A204.1 (cell line): Measurements from ENCODE around the gene ALDH18A1.
"Not testable (repeated sequence)": the region's sequence is repeated elsewhere in the genome, so short reads cannot be mapped to it uniquely, and the experiment has no call there.

Experiments used
- FAIRE-seq: peaks from 2 replicates; lab custom pipeline; 2012; peaks lifted over from hg19 to GRCh38; lab: Jason Lieb, UNC

The ALDH18A1 gene

DNA sequence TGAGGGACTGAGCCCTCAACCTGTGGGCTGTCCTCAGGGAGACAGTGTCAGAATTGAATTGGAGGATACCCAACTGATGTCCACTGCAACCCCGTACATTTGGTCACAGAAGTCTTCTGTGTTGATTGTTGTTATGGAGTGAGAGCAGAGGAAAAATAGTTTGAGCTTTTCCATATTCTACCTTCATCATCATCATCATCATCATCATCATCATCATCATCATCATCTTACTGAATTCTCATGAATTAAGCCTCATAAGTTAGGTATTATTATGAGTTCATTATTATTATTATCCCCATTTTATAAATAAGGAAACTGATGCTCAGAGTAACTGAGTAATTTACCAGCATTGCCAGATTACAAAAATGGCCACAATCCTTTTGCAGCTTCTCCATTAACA, 8.4 kb downstream of the ALDH18A1 start:
- FAIRE-seq = no peak

DNA sequence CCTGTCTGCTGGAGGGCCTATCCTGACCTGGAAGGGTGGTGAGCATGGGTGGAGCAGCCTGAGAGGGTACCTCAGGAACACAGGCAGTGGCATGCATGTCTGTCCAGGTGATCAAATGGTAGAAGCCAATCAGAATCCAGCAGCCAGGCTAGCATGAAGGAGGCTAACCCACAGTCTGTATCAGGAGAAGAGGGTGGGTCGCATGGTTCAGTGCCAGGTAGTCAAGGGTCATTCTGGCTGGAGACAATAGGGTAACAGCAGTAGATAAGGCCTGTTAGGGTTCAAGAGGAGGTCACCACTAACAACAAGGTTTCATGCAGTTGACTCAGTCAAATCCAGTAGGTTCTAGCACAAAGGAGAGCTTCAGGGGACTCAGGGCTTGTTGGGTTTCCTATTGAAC, 10.4 kb downstream of the ALDH18A1 start:
- FAIRE-seq = no peak

DNA sequence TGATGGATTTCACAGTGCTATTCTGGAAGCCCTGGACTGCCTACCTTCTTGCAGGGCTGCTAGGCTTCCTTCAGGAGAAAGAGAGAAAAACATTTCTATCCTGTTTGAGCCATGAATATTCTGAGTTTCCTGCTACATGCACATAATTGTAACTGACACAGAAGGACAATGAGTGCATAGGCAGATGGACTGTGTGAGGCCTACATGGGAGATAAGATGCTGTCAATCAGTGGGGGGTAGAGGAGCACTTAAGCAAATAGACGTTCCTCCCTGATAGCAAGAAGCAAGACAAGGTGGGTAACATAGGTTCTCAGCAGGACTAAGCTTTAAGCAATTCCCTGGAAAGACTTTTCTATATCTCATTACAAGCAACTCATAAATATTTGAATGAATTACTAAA, 11.6 kb downstream of the ALDH18A1 start:
- no peak for FAIRE-seq

DNA sequence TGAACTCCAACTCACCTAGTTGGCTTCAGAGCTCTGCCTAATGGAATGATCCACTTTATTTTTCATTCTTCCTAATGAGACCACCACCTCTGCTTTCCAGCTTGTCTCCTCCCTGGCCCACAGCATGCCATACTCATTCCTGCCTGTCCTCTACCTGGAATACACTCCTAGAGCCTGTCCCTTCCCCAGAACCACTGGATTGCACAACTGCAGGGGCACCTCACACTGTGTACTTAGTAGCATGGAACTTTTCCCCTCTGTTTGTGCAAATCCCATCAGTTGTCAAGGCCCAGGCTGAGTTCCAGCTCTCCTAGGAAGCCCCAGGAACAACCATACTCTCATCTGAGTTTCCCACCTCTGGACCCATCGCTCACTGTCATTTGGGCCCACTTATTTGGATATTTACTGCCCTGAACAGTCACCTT, 15.6 kb downstream of the ALDH18A1 start:
- FAIRE-seq = no peak

DNA sequence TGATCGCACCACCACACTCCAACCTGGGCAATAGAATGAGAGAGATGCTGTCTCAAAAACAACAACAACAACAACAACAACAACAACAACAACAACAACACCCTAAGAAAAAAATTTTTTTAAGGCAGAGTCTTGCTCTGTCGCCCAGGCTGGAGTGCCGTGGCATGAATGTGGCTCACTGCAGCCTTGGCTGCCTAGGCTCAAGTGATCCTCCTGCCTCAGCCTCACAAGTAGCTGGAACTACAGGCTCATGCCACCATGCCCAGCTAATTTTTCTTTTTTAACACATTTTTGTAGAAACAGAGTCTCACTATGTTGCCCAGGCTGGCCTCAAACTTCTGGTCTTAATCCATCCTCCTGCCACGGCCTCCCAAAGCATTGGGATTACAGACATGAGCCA, 18.6 kb downstream of the ALDH18A1 start:
- FAIRE-seq = no peak

DNA sequence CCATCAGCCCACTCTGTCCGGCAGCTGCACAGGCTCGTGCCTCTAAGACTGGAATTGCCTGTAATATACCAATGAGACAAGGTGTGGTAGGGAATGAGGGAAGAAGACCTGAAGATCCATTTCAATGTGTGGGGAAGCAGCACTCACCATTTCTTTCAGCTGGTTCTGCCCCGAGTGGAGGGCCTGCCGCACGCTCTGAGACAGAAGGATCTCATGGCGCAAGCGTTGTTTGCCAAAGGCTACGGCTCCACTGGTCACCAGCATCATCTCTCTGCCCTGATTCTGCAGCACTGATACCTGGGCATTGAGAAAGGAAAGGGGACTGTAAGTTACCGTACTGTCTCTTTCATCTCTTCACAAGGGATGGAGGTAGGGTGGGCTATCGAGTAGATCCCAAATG, 19.4 kb downstream of the ALDH18A1 start:
- FAIRE-seq = no peak

DNA sequence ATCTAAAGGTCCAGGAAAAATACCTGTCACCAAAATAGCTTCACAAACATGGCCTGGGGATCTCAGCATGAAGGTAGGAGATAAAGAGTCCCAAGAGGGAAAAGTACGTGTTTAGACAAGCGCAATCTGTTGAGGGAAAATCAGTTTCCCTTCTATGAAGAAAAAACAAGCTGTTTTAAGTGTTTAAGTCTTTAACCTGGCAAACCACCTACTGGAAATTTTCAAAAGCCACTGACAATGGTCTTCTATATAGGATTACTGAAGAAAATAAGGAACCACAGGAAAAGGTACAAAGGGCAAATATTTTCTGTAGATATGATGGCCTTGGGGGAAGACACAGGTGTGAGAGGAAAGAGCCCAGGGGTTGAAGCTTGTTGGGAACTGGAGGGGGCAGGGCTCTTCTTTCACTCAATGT, 21.2 kb downstream of the ALDH18A1 start:
- no peak for FAIRE-seq

DNA sequence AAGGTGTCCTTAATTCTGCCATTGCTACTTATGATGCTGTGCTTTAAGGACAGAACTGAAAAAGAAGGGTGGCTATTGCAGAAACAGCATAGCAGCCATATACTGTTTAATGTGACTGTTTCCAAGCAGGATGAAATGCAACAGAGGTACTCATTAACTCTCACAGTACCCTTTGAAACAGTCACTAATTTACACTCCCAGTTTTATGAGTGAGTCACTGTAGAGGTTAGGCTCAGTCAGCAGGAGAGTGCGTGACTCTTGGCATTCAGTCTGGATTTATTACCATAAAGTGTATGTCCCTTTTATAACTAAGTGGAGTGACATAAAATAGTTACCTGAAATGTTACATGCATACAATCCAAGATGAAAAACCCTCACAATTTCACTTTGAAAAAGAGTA, 27.7 kb downstream of the ALDH18A1 start:
- FAIRE-seq = no peak

DNA sequence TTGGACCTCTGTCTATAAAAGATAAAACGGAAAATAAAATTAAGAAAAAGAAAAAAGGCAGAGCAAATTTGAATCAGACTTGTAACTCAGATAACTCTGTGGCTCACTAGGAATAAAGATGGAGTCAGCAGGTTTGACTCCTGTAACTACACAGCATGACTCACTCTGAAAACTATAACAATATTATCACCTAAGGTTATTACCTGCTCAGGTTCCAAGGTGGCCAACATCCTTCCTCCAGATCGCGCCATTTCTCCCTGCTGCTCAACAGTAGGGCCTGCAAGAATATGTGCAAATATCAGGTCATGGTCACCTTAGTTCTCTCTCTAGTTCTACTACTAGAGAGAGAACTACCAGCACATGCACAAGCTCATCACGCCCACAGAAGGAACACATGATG, 30.0 kb downstream of the ALDH18A1 start:
- FAIRE-seq = no peak

DNA sequence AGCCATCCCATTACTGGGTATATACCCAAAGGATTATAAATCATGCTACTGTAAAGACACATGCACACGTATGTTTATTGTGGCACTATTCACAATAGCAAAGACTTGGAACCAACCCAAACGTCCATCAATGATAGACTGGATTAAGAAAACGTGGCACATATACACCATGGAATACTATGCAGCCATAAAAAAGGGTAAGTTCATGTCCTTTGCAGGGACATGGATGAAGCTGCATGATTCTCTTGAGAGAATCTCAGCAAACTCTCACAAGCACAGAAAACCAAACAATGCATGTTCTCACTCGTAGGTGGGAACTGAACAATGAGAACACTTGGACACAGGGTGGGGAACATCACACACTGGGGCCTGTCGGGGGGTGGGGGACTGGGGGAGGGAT, 36.1 kb downstream of the ALDH18A1 start:
- not testable (repeated sequence) for FAIRE-seq

DNA sequence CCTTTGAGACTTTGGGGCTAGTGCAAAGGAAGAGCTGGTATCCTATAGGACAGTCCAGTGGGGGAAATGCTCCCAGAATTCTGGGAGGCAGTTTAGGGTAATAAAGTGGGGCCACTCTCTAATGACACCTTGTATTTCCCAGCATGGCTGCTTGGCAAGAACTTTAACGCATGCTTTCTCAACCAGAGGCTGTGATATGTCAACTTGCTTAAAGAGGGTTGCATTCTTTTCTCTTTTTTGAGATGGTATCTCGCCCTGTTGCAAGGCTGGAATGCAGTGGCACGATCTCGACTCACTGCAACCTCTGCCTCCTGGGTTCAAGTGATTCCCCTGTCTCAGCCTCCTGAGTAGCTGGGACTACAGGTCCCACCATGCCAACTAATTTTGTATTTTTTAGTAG, 38.4 kb downstream of the ALDH18A1 start:
- FAIRE-seq = no peak

DNA sequence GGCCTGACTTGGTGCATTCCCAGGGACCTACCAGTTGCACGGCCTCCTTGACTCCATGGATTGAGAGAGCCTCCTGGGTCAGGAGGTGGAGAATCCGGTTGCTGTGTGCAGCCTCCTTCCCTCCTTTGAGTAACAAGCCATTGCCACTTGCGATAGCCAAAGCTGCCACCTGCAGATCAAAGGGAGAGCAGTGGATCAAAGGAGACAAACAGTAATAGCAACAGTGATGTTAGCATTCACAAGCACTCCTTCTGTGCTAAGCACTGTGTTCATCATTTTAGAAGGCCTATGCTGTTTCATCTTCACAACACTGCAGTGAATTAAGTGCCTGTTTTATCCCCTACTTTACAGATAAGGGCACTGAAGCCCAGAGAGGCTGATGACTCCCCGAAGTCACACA, 40.1 kb downstream of the ALDH18A1 start:
- FAIRE-seq = no peak

DNA sequence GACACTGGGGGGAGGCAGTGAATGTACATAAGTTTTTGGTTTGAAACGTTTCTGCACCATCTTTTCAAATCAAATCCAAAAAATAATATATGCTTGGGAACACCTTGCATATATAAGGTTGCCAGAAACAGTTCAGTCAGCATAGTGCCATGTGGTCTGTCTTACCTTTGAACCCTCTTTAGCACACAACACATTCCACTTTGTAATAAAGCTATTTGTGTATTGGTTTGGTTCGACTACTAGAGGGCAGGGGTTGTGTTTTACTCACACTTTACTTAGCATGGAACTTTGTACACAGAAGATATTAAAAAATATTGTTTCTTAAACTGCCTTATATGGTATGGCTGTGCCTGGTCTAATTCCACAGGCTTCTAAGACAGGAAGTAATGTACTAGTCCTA, 43.2 kb downstream of the ALDH18A1 start:
- FAIRE-seq = no peak

DNA sequence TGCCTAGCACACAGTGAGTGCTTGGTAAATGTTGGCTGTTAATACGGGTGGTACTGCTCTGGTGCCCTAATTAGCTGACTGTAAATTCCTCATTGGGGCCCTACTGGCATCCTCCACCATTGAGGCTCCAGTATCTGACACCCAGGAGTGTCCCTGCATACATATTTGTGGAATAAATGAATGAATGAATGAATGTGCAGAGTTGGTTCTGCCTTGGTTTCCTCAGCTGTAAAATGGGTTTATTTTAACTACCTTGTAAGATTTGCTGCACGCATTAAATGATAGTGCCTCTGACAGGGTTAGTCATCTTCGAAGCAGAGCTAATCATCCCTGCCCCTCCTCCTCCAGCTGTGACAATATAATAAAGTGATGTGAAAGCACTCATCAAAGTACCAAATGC, 45.8 kb downstream of the ALDH18A1 start:
- FAIRE-seq = no peak

DNA sequence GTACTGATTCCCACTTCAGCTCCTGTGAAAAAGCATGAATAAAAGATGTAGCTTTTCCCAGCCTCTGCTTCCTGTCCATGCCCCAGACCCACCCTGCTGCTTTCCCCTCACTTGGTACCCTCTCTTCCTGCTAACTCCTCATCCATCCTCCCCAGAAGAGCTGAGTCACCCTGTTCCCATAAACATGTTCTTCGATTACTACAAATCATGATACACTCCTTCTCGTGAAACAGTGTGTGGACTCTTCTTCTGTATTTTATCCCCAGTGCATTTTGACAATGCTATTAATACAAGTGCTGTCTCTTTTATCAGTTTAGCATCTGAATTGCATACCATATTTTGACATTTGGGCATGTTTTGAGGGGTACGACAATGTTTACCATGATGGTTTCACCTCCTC, 49.6 kb downstream of the ALDH18A1 start:
- no peak for FAIRE-seq

DNA sequence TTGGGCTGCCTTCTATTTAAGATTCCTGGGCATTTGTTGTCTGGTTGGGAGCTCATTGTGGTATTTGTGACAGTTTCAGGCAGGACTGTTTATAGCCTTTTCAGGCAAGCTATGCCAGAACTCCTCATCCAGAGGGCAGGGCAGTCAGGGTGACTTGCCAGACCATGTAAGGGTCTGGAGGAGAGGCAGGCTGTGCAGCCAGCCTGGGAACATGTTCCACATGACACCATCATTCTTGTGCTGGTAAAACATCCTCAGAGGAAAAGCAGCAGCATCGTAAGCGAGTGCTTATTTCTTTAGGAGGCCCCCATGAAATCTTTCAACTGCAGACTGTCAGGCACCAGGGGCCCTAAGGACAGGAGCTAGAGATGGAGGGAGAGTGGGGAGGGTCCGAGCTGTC, 51.3 kb downstream of the ALDH18A1 start:
- no peak for FAIRE-seq

DNA sequence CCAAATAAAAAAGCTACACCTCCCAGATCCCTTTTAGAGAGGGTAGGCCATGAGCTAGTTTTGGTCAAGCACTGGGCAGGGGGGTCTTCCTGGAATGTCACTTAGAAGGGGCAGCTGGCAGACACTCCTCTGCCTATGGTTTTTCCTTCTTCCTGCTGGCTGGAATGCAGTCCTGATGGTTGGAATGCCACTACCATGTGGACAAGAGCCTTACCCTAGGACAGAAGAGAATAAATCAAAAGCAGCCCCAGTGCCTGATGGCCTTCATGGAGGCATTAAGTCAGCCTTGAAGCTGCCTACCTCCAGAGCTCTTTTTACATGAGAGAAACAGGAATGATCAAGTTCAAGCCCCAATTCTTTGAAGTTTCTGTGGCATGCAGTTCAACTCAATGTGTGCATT, 51.9 kb downstream of the ALDH18A1 start:
- FAIRE-seq = no peak

DNA sequence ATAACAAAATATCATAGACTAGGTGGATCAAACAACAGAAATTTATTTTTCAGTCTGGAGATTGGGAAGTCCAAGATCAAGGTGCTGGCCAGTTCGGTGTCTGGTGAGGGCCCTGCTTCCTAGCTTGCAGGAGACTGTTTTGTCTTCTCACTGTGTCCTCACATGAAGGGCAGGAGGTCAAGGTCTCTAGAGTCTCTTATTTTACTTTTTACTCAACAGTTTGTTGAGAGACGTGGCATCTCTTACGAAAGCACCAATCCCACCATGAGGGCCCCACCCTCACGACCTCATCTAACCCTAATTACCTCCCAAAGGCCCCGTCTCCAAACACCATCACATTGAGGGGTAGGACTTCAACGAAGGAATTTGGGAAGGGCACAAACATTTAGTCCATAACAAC, 54.1 kb downstream of the ALDH18A1 start:
- no peak for FAIRE-seq

DNA sequence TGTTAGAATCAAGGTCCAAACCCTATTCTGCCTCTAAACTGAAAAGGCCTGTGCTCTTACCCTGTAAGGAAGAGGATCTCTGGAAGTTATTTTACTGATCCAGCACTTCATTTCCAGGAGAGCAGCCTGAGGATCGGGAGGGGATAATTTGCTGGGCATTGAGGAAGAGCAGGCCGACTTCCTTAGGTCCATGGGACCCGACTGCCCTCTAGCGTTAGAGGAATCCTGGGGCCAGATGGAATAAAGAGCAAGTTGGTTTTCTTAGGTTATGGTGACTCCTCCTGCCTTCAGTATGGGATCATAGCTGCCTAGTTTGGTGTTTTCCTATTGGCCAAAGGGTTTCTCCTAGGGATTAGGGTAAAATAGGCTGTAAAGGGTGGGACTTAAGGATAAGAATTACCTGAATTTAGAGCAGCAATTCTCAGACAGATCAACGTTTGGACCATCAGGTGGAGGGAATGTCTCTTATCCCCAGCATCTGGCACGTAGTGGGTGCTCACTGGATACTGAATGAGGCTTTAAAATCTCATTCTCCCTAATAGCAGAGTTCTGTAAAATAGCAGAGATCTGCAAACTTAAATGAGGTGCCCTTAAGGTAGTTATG, 55.3 kb downstream of the ALDH18A1 start:
- FAIRE-seq = peak; percentile 96

DNA sequence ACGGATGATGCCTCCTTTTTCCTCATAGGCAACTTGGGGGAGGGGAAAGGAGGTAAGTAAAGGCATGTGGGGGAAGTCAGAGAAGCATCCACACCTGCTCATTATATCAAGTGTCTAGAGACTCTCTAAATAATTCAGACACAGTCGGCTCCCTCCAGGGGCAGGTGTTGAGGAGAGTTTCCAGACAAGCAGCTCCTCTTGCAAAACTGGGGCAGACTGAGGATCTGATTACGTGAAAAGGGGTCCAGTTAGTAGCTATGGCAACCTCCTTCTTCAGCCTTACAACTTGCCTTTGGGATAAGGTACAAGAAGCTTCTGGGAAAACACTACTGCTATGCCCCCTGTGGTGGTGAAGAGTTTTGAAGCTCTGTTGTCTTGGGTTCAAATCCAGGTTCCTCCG, 56.4 kb downstream of the ALDH18A1 start:
- FAIRE-seq = no peak

DNA sequence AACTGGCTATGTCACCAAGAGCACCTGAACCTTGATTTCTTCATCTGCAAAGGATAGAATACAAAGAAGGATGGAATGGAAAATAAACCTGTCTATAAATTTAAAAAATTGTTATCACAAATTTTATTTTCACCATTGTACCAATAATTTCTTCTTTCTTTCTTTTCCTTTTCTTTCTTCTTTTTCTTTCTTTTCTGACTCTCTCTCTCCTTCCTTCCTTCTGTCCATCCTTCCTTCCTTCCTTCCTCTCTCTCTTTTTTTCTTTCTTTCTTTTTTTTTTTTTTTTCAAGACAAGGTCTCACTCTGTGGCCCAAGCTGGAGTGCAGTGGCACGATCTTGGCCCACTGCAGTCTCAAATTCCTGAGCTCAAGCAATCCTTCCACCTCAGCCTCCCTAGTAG, 58.7 kb downstream of the ALDH18A1 start:
- FAIRE-seq = no peak

DNA sequence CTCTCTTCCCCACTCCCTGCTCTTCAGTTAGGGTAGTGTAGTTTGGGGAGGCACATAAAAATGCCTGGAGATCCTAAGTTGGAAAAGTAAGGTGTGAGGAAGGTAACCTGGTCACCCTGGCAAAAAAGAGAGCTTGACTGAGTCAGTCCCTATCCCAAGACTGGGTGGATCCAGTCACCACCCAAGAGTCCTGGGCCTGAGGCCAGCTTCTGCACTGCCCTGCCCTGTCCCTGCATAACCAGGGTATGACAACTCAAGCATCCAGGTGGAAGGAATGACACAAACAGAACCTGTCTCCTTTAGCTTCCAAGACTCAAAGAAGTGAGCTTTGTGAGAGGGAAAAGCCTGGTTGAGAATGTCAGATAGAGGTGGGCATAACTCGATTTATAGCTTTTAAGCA, 68.5 kb downstream of the ALDH18A1 start:
- no peak for FAIRE-seq

DNA sequence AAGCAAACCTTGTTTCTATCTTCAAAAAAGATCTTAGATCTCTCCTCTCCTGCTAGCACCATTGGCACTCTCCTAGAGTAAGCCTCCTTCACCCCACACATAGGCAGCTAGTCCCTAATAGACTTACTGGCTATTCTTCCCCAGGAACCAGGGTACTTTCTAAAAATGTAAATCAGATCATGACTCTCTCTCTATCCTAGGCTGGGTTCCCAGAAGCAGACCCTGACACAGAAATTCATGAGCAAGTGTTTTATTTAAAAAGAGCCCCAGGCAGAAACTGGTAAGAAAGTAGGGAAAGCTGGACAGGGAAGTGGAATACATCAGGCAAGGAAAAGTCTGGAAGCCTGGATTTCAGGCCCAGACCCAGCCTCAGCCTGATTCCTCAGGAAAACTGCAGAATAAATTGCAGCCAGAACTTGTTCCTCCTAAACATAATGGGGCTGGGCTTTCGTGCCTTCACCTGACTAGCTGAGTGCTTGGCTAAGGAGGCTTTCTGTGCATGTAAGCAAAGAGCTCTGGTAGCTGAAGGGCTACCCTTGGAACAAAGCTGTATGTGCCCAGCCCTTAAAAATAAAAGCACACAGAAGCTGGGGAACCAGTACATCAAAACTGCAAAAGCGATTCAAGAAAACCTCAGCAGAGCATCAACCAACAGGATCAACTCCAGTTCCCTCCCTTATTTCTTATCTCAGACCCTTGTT, 76.5 kb downstream of the ALDH18A1 start:
- no peak for FAIRE-seq

DNA sequence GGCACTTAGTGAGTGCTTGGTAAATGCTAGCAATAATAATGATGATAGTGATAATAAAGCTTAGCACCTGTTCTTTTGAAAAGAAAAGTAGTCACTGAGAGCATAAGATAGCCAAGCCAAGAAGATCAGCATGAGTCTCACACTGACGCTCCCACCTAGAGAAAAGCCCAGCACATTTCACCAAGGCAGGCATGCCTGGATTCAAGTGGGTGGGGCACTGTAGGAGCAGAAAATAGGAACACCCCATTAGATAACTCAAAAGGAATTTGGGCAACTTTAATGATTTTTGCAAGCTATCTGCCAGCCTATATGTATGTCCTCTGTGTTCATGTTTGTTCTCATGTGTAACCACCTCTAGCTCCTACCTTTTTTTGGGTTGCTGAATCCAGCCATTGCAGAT, 77.2 kb downstream of the ALDH18A1 start:
- FAIRE-seq = no peak

DNA sequence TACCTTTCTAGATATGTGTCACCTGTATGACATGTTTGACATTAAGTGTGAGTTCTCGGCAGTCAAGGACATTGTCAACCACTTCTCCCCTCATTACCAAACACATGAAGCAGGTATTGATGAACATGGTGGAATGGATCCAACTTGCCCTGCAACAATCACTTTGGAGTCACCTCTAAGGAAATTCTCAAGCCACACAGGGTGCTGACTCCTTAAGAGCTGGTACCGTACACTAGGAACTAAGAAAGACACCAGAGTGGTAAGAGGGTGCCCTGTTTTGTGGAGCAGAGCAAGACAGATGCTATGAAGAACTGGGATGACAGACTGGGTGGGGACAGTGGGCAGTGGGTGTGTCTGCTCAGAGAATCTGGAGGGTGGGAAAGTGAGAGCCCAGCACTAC, 77.9 kb downstream of the ALDH18A1 start:
- no peak for FAIRE-seq
